ENCODE measurements around the gene ATCAY. TPM values are rescaled to one million over a fixed set of nuclear protein-coding genes. Genes with fewer than 3 reads are reported as not detected.

Gene ATCAY
- total RNA-seq, 2 donors from 2014 or later, result 0.58 to 2.8 TPM

DNA sequence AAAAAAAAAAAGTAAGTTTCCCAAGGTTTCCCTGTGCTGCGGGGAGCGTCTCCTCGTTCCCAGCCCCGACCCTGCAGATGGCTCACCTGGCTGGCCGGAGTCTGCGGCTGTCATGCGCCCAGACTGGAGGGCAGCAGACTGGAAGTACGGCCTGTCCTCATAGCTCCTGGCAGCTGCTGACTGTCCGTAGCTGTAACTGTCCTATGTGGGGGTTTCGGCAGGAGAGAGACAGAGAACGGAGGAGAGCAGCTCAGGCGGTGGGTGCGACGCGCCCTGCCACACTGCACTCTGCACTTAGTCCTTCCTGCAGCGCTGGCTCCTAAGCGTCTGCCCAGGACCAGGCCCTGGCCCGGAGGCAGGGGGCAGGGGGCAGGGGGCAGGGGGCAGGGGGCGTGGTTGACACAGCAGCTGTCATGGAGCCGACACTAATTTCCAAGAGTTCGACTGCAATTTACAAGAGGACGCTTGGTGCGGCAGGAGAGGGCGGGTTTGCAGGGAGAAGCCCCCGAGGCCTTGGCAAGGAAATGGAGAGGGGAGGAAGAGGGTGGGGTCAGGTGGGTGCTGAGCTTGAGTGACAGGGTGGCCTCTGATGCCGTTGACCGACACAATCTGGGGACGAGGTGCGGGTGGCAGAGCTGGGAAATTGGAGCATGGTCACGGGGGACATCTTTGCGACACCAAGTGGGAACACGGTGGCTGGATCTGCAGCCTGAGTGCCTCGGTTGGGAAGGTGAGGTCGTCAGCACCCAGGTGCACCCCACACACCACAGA lies 46.7 kb upstream of the ATCAY start:
- no peak overlapping the region for H3K4me3 ChIP-seq (ENCODE audit: low read length)
- H3K4me1 ChIP-seq (ENCODE audit: control insufficient read depth, insufficient read depth, low read length), result no peaks in the 10 kb centered on the region
- no peak for DNase-seq
- TF ChIP-seq, protein P1, sequence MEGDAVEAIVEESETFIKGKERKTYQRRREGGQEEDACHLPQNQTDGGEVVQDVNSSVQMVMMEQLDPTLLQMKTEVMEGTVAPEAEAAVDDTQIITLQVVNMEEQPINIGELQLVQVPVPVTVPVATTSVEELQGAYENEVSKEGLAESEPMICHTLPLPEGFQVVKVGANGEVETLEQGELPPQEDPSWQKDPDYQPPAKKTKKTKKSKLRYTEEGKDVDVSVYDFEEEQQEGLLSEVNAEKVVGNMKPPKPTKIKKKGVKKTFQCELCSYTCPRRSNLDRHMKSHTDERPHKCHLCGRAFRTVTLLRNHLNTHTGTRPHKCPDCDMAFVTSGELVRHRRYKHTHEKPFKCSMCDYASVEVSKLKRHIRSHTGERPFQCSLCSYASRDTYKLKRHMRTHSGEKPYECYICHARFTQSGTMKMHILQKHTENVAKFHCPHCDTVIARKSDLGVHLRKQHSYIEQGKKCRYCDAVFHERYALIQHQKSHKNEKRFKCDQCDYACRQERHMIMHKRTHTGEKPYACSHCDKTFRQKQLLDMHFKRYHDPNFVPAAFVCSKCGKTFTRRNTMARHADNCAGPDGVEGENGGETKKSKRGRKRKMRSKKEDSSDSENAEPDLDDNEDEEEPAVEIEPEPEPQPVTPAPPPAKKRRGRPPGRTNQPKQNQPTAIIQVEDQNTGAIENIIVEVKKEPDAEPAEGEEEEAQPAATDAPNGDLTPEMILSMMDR (conservative IDR thresholded peaks at IDR 0.05), result no peak
- peaks cover 7% of the 10 kb centered on the region for H3K9me3 ChIP-seq (ENCODE audit: control insufficient read depth, low read length)
- H3K27ac ChIP-seq (ENCODE audit: low read depth, low read length), result no peak overlapping the region
- H3K4me1 Mint-ChIP-seq, result no peaks in the 10 kb centered on the region
- no peak overlapping the region for H3K4me3 Mint-ChIP-seq
- H3K9me3 Mint-ChIP-seq, result peaks cover 17% of the 10 kb centered on the region
- H3K27me3 ChIP-seq (ENCODE audit: control insufficient read depth, insufficient read depth, low read length, poor library complexity, severe bottlenecking), result no peaks in the 10 kb centered on the region
- peaks cover 4% of the 10 kb centered on the region for H3K27me3 Mint-ChIP-seq (ENCODE audit: insufficient read depth)
- no peaks in the 10 kb centered on the region for H3K36me3 ChIP-seq (ENCODE audit: control insufficient read depth, insufficient read depth, low read length)
- 87% methylated on average over 17 to 31 of the region's 34 CpGs for WGBS, 2 experiments (ENCODE audit: insufficient coverage in 1 of 2, insufficient read length in 1 of 2)
- H3K27ac Mint-ChIP-seq, result no peak overlapping the region
- H3K36me3 Mint-ChIP-seq (ENCODE audit: low read depth), result no peaks in the 10 kb centered on the region
- H3K9ac ChIP-seq (ENCODE audit: extremely low read depth, low read length, poor library complexity, severe bottlenecking), result no peak overlapping the region

DNA sequence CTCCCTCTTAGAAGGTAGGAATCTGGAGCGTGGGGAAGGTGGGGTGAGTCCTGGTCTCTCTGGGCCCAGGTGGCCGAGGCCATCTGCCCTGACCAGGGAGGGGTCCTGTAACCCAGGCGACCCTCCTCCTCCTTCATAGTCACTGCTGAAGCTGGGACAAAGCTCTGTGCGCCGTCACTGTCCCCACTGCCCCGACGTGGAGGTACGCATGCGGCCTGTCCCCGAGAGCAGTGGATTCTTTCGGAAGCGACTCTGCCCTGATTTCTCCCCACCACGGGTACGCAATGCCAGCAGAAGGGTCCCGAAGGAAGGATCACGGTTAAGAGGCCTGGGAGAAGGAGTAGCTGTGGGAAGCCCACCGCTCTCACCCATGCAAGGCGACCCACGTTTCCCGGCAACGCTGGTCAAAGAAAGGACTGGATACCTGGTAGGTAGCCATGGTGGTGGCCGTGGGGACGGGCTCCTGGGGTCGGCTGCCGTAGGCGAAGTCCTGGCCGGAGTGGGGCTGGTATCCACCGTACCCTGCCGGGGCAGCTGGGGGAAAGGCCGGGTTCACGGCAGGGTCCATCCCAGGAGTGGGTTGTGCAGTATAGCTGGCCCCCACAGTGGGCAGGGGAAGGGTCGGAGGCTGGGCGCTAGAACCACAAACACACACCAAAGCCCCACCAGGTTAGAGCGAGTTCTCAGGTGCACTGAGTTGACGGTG lies 46.0 kb upstream of the ATCAY start:
- H3K27ac Mint-ChIP-seq, result no peak overlapping the region

DNA sequence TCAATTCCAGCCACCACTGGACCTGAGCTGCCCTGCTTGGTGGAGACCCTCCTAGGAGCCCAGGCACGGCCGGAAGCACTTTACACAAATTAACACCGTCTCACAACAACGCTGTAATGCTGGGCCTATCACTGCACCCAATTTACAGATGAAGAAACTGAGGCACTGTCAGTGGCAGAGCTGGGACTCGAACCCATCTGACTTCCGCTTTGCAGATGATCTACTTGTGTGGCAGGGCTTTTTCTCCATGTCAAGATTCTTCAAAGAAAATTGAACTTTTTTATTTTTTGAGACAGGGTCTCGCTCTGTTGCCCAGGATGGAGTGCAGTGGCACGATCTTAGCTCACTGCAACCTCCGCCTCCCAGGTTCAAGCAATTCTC lies 45.4 kb upstream of the ATCAY start:
- Histone ChIP-seq H3K4me1 (ENCODE audit: control insufficient read depth, insufficient read depth, low read length) (no peaks in the 10 kb centered on the region), H3K4me3 (ENCODE audit: low read length) (no peak overlapping the region), H3K9ac (ENCODE audit: extremely low read depth, low read length, poor library complexity, severe bottlenecking) (no peak overlapping the region), H3K27ac (ENCODE audit: low read depth, low read length) (no peak overlapping the region), H3K36me3 (ENCODE audit: control insufficient read depth, insufficient read depth, low read length) (no peaks in the 10 kb centered on the region), H3K9me3 (ENCODE audit: control insufficient read depth, low read length) (peaks cover 7% of the 10 kb centered on the region), H3K27me3 (ENCODE audit: control insufficient read depth, insufficient read depth, low read length, poor library complexity, severe bottlenecking) (no peaks in the 10 kb centered on the region)
- no peak for DNase-seq
- Mint-ChIP-seq H3K36me3 (ENCODE audit: low read depth) (no peaks in the 10 kb centered on the region), H3K4me1 (no peaks in the 10 kb centered on the region), H3K4me3 (no peak overlapping the region), H3K27ac (no peak overlapping the region), H3K9me3 (peaks cover 17% of the 10 kb centered on the region), H3K27me3 (ENCODE audit: insufficient read depth) (peaks cover 4% of the 10 kb centered on the region)
- WGBS, 2 experiments (ENCODE audit: insufficient coverage in 1 of 2, insufficient read length in 1 of 2), result 93 to 95% methylated on average over 5 to 9 of the region's 9 CpGs
- TF ChIP-seq, protein P1 (conservative IDR thresholded peaks at IDR 0.05), result no peak

More for the DNA sequence above, 46.0 kb upstream of the ATCAY start:
- H3K27me3 Mint-ChIP-seq (ENCODE audit: insufficient read depth), result peaks cover 4% of the 10 kb centered on the region
- peak overlapping the region; percentile 4 for H3K27ac ChIP-seq (ENCODE audit: low read depth, low read length)
- DNase-seq, result no peak
- TF ChIP-seq, protein P1 (conservative IDR thresholded peaks at IDR 0.05), result no peak
- H3K36me3 Mint-ChIP-seq (ENCODE audit: low read depth), result no peaks in the 10 kb centered on the region
- H3K9me3 Mint-ChIP-seq, result peaks cover 17% of the 10 kb centered on the region
- no peak overlapping the region for H3K4me3 Mint-ChIP-seq
- no peaks in the 10 kb centered on the region for H3K36me3 ChIP-seq (ENCODE audit: control insufficient read depth, insufficient read depth, low read length)
- peaks cover 7% of the 10 kb centered on the region for H3K9me3 ChIP-seq (ENCODE audit: control insufficient read depth, low read length)
- H3K4me1 ChIP-seq (ENCODE audit: control insufficient read depth, insufficient read depth, low read length), result no peaks in the 10 kb centered on the region
- H3K4me1 Mint-ChIP-seq, result no peaks in the 10 kb centered on the region
- WGBS, 2 experiments (ENCODE audit: insufficient coverage in 1 of 2, insufficient read length in 1 of 2), result 91 to 94% methylated on average over 29 to 35 of the region's 35 CpGs
- H3K4me3 ChIP-seq (ENCODE audit: low read length), result no peak overlapping the region
- no peaks in the 10 kb centered on the region for H3K27me3 ChIP-seq (ENCODE audit: control insufficient read depth, insufficient read depth, low read length, poor library complexity, severe bottlenecking)
- no peak overlapping the region for H3K9ac ChIP-seq (ENCODE audit: extremely low read depth, low read length, poor library complexity, severe bottlenecking)

All from endodermal cell (in vitro differentiated cells).